G401 (cell line): Measurements from ENCODE around the gene TBATA. TPM values are rescaled to one million over a fixed set of nuclear protein-coding genes. Genes with fewer than 3 reads are reported as not detected.
A peak's percentile ranks its signal among the peaks of the same experiment; 100 is the strongest.

ENCODE experiments used
- DNase-seq: peaks from one replicate; pipeline ENCODE4 v3.0.0-alpha.2; 2015; ENCODE audit warnings: low spot score
- in situ Hi-C: cut with HindIII; loops from 2 replicates; pipeline ENCODE4 v1.10.0; 2016; ENCODE audit warnings: low sequenced_read_pairs, mixed read lengths
- total RNA-seq: library from RNA; depleted of rRNA; stranded (reverse); fragments of >200 nt; shearing (Covaris generic); gene quantifications from 2 replicates; pipeline ENCODE4 v1.2.3, GENCODE V29; 2014; rRNA removed

The TBATA gene
- total RNA-seq, 1 experiment from 2014 or later = not detected

DNA sequence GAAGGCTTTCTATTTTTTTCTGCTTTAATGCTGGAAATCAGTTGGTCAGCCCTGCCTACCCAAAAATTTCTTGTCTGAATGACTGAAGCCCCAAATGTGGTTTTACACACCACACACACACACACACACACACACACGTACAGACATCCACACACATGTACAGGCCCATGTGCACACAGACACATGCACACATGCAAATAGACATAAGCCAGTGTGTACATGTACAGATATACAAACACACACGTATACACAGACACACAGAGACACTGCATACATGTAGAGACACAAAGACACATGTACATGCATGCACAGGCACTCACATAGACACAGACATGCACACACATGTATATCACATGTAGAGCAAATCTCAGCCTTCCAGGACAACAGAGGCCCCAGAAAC, 54.2 kb downstream of the TBATA start:
- no peak for DNase-seq
- in situ Hi-C loops = no loop called here

- DNase-seq = peak; percentile 41
- in situ Hi-C loops = no loop called here
These were observed 55.3 kb downstream of the TBATA start for GRCh38 chr10:70729763-70730357.

GRCh38 chr10:70728328-70728727, 56.8 kb downstream of the TBATA start:
- in situ Hi-C loops = no loop called here

GRCh38 chr10:70726909-70727495, 58.2 kb downstream of the TBATA start:
- DNase-seq = peak; percentile 10
- in situ Hi-C loops = no loop called here

More at GRCh38 chr10:70728328-70728727, 56.8 kb downstream of the TBATA start:
- DNase-seq = no peak

- in situ Hi-C loops = no loop called here
- DNase-seq = no peak
These were observed 61.4 kb downstream of the TBATA start for GRCh38 chr10:70723771-70724170.

- in situ Hi-C loops = no loop called here
- DNase-seq = no peak
These were observed 62.3 kb downstream of the TBATA start for GRCh38 chr10:70722820-70723424.

Other genes with a start within 250 kb of the TBATA start
- gene PRF1, start 182.6 kb downstream of the TBATA start, total RNA-seq = not detected in 2 replicates
- 0.03 TPM in 1 of 2 replicates, not detected in the other for gene ADAMTS14, start 112.9 kb downstream of the TBATA start, total RNA-seq
- 28.6 and 51.2 TPM in 2 replicates for gene SGPL1, start 30.6 kb upstream of the TBATA start, total RNA-seq
- gene PCBD1, start 103.2 kb upstream of the TBATA start, total RNA-seq = 65.8 and 115 TPM in 2 replicates